ENCODE results near the gene UGT1A3. TPM values are rescaled to one million over a fixed set of nuclear protein-coding genes. Genes with fewer than 3 reads are reported as not detected.

The UGT1A3 gene
- total and polyA plus RNA-seq, 2 donors (not counting 1 experiment from before 2014, with no cell fraction given) = not detected

DNA sequence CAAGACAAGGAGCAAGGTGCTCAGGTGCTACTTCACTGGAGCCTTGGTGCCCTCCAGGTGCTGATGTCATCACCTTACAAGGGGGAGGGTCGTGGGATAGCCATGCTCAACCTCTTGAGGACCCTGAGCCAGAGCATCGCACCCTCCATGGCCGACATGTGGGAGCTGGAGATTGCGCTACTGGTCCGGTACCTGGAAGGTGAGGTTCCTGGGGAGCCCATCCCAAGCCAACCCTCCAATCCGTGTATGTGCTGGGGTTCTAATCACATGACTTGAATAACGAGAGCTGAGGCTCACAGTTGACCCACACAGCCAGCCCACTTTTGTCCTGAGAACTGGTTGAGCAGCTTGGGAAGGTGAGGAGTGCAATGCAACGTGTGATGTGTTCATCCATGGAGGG lies 75.2 kb downstream of the UGT1A3 start:
- Histone ChIP-seq H3K36me3 (replicated peaks in 1 of 2; ENCODE audit: control extremely low read depth in 1 of 2, control insufficient read depth in 1 of 2, extremely low read depth in 1 of 2, insufficient read depth in 2 of 2, low read length in 1 of 2) (no peaks in the 10 kb centered on the region), H3K4me2 (replicated peaks; ENCODE audit: low read depth, low read length, poor library complexity, severe bottlenecking) (no peak overlapping the region), H2AFZ (ENCODE audit: insufficient read depth, low read depth, low read length, poor library complexity, severe bottlenecking) (no peak overlapping the region), H3K4me1 (ENCODE audit: control insufficient read depth in 2 of 2, insufficient read depth in 2 of 2, low read length in 2 of 2) (no peaks in the 10 kb centered on the region), H3K4me3 (ENCODE audit: control extremely low read depth in 1 of 5, extremely low read depth in 1 of 5, insufficient read depth in 1 of 5, low read depth in 2 of 5, low read length in 4 of 5) (no peak overlapping the region), H4K20me1 (ENCODE audit: control insufficient read depth, insufficient read depth, low read length, poor library complexity, severe bottlenecking) (no peaks in the 10 kb centered on the region), H3K9me3 (ENCODE audit: control extremely low read depth in 1 of 3, control insufficient read depth in 2 of 3, insufficient read depth in 1 of 3, low read length in 2 of 3) (no peaks in the 10 kb centered on the region), H3K27ac (ENCODE audit: low read length in 2 of 2) (no peak overlapping the region), H3K79me2 (ENCODE audit: control insufficient read depth, insufficient read depth, low read length) (no peaks in the 10 kb centered on the region), H3K27me3 (replicated peaks in 1 of 4; ENCODE audit: control extremely low read depth in 1 of 4, control insufficient read depth in 3 of 4, insufficient read depth in 4 of 4, low read length in 3 of 4) (peaks cover 0 to 11% (median 0%) of the 10 kb centered on the region in 4 experiments), H3K9ac (ENCODE audit: low read length) (no peak overlapping the region)
- WGBS (ENCODE audit: insufficient coverage) = 77% methylated on average over 7 of the region's 8 CpGs
- ChIA-PET CTCF (no interaction called here), POLR2A (no interaction called here)
- DNase-seq = no peak
- Mint-ChIP-seq H3K9me3 (ENCODE audit: insufficient read depth) (no peaks in the 10 kb centered on the region), H3K27ac (no peak overlapping the region), H3K4me1 (no peaks in the 10 kb centered on the region), H3K27me3 (peaks cover 17% of the 10 kb centered on the region), H3K4me3 (no peak overlapping the region)
- intact Hi-C loops (cut with micrococcal nuclease) = no loop called here
- no peak for TF ChIP-seq EZH2 (IDR thresholded peaks at IDR 0.05; ENCODE audit: borderline replicate concordance, insufficient read depth, low read depth, low read length, poor library complexity, severe bottlenecking)
- ATAC-seq (ENCODE audit: low read depth) = no peak

DNA sequence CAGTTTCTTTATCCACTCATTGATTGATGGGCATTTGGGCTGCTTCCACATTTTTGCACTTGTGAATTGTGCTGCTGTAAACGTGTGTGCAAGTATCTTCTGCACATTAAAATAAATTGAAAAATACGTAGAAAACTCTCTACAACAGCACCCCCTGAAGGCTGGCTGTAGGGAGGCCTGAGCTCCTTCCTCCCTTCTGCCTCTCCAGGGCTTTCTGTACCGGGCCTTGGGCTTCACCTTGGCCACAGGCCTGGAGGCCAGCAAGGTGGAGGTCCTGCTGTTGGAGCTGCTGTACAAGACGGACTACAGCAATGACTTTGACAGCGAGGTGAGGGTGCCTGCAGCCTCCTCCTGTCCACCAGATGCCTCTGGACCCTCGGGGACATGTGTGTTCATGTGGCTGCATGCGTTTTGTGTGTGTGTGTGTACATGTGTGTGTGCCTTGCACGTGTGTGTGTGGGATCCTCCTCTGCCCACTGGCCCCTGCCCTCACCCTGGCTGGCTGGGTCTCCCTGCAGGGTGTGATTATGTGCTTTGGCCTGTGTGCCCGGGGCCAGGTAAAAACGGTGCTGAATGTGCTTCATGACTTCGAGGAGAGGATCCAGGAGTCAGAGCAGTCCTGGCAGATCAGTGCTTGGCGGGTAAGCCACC lies 78.5 kb downstream of the UGT1A3 start:
- Mint-ChIP-seq H3K4me3 (no peak overlapping the region), H3K27me3 (peaks cover 32% of the 10 kb centered on the region), H3K27ac (no peak overlapping the region), H3K4me1 (no peaks in the 10 kb centered on the region), H3K9me3 (ENCODE audit: insufficient read depth) (no peaks in the 10 kb centered on the region)
- TF ChIP-seq CTCF (IDR thresholded peaks at IDR 0.05) (no peak), EZH2 (IDR thresholded peaks at IDR 0.05; ENCODE audit: borderline replicate concordance, insufficient read depth, low read depth, low read length, poor library complexity, severe bottlenecking) (no peak)
- Histone ChIP-seq H4K20me1 (ENCODE audit: control insufficient read depth, insufficient read depth, low read length, poor library complexity, severe bottlenecking) (no peaks in the 10 kb centered on the region), H3K9ac (ENCODE audit: low read length) (no peak overlapping the region), H3K4me3 (ENCODE audit: control extremely low read depth in 1 of 5, extremely low read depth in 1 of 5, insufficient read depth in 1 of 5, low read depth in 2 of 5, low read length in 4 of 5) (no peak overlapping the region), H3K36me3 (replicated peaks in 1 of 2; ENCODE audit: control extremely low read depth in 1 of 2, control insufficient read depth in 1 of 2, extremely low read depth in 1 of 2, insufficient read depth in 2 of 2, low read length in 1 of 2) (no peaks in the 10 kb centered on the region), H3K9me3 (ENCODE audit: control extremely low read depth in 1 of 3, control insufficient read depth in 2 of 3, insufficient read depth in 1 of 3, low read length in 2 of 3) (no peaks in the 10 kb centered on the region), H3K4me2 (replicated peaks; ENCODE audit: low read depth, low read length, poor library complexity, severe bottlenecking) (no peak overlapping the region), H3K4me1 (ENCODE audit: control insufficient read depth in 2 of 2, insufficient read depth in 2 of 2, low read length in 2 of 2) (no peaks in the 10 kb centered on the region), H3K27me3 (replicated peaks in 1 of 4; ENCODE audit: control extremely low read depth in 1 of 4, control insufficient read depth in 3 of 4, insufficient read depth in 4 of 4, low read length in 3 of 4) (peaks cover 0 to 14% (median 0%) of the 10 kb centered on the region in 4 experiments), H3K79me2 (ENCODE audit: control insufficient read depth, insufficient read depth, low read length) (no peaks in the 10 kb centered on the region), H3K27ac (ENCODE audit: low read length in 2 of 2) (no peak overlapping the region), H2AFZ (ENCODE audit: insufficient read depth, low read depth, low read length, poor library complexity, severe bottlenecking) (no peak overlapping the region)
- no peak for ATAC-seq (ENCODE audit: low read depth)
- 90% methylated on average over 9 of the region's 12 CpGs for WGBS (ENCODE audit: insufficient coverage)
- intact Hi-C loops (cut with micrococcal nuclease) = no loop called here
- ChIA-PET POLR2A (no interaction called here), CTCF (no interaction called here)
- no peak for DNase-seq

Data from B cell (primary cell).